ENCODE results near the gene TMA16.

TMA16 gene

GRCh38 chr4:163565226-163566135 is 71.0 kb downstream of the TMA16 start:
- DNase-seq, result no peak

- no peak for DNase-seq
These were observed 71.8 kb downstream of the TMA16 start for GRCh38 chr4:163566257-163566796.

- no peak for DNase-seq
These were observed 74.4 kb downstream of the TMA16 start for GRCh38 chr4:163568843-163569242.

All from hippocampal formation (tissue), 2 donors.